D721Med (cell line): ENCODE measurements around the gene KLF15.

Source experiments
- DNase-seq: peaks from one replicate; pipeline ENCODE4 v3.0.0; 2011; ENCODE audit warnings: low spot score; ENCODE audit not compliant: insufficient read length
- FAIRE-seq: peaks from 2 replicates; lab custom pipeline; 2011; peaks lifted over from hg19 to GRCh38; lab: Jason Lieb, UNC
- TF ChIP-seq, protein P1 (sequence below): IDR thresholded peaks from 2 replicates; pipeline ENCODE4 v1.5.1; 2012; ENCODE audit warnings: mild to moderate bottlenecking, control low read depth; ENCODE audit not compliant: insufficient read depth; ENCODE audit errors: missing control alignments

KLF15 gene

DNA sequence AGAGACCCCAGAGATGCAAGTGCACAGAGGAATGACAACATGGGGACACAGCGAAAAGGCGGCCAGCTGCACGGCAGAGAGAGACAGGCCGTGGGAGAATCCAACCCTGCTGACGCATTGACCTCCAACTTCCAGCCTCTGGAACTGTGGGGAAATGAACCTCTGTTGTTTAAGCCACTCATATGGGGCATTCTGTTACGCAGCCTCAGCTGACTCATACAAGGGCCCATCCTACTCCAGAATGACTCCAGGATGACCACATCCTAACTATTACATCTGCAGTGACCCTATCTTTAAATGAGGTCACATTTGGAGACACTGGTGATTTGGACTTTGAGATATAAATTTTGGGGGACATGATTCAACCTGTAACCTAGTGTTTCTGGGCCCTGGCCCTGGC lies 44.0 kb downstream of the KLF15 start:
- no peak for DNase-seq
- FAIRE-seq: no peak
- TF ChIP-seq, protein P1, sequence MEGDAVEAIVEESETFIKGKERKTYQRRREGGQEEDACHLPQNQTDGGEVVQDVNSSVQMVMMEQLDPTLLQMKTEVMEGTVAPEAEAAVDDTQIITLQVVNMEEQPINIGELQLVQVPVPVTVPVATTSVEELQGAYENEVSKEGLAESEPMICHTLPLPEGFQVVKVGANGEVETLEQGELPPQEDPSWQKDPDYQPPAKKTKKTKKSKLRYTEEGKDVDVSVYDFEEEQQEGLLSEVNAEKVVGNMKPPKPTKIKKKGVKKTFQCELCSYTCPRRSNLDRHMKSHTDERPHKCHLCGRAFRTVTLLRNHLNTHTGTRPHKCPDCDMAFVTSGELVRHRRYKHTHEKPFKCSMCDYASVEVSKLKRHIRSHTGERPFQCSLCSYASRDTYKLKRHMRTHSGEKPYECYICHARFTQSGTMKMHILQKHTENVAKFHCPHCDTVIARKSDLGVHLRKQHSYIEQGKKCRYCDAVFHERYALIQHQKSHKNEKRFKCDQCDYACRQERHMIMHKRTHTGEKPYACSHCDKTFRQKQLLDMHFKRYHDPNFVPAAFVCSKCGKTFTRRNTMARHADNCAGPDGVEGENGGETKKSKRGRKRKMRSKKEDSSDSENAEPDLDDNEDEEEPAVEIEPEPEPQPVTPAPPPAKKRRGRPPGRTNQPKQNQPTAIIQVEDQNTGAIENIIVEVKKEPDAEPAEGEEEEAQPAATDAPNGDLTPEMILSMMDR: no peak

DNA sequence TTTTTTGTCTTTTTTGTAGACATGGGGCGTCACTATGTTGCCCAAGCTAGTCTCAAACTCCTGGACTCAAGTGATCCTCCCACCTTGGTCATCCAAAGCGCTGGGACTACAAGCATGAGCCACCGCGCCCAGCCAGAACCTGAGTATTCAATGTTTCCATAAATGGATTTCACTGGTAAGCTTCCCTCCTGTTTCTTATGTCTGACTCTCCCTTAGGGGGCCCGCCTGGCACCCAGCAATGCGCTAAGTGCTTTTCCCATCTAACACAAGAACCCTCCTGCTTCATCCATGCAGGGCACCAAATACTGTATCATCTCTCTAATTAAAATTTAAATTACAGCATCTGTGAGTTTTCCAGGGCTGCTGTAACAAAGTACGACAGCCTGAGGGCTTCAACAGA lies 44.9 kb downstream of the KLF15 start:
- DNase-seq (no peak), FAIRE-seq (no peak)
- TF ChIP-seq, protein P1: no peak

DNA sequence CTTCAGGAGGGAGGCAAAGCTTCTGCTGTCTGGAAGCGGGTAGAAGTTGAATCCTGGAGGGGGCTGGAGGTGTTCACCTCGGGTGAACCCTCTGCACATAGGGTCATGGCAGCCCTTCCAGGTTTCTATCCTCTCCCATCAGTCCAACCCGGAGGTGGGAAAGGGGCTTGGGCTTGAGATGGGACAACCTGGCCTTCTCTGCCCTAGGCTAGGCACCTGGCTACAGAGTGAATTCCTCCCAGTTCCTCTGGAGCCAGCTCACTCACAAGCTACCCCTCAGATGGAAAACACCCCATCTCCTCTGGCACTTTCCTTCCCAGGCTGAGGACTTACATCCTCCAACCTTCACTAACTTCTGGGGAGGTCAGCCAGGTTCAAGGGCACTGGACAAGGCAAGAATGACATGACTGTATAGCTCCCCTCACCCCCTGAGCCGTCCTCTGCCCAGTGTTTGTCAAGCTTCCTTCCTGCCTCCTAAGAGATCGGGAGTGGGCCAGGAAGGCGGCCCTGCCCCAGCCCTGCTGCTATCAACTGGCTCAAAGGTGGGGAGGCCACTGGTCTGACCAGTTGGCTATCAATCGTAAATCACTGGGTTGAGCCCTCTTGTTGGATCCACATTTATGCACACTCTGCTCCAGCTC lies 45.8 kb downstream of the KLF15 start:
- TF ChIP-seq, protein P1: no peak
- FAIRE-seq (no peak), DNase-seq (no peak)

DNA sequence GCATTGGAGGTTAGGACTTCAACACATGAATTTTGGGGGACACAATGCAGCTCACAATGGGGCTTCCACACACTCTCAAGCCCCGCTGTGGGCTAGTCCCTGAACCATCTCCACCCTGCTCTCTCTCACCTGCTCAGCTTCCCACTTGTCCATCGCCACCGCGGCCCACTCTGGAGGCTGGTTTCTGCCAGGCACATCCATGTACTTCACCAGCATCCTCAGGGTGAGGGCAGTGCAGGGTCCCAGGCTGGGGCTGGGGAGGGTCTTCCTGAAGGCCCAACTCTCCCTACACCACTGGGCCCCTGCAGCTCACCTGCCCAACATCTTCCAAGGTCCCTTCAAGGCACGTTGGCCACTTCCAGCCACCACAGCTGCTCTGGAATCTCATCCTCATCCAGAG lies 46.4 kb downstream of the KLF15 start:
- DNase-seq: no peak
- FAIRE-seq: no peak
- TF ChIP-seq, protein P1: no peak

GRCh38 chr3:126309861-126310655 lies 47.1 kb downstream of the KLF15 start:
- TF ChIP-seq, protein P1: no peak
- DNase-seq: no peak
- no peak for FAIRE-seq

DNA sequence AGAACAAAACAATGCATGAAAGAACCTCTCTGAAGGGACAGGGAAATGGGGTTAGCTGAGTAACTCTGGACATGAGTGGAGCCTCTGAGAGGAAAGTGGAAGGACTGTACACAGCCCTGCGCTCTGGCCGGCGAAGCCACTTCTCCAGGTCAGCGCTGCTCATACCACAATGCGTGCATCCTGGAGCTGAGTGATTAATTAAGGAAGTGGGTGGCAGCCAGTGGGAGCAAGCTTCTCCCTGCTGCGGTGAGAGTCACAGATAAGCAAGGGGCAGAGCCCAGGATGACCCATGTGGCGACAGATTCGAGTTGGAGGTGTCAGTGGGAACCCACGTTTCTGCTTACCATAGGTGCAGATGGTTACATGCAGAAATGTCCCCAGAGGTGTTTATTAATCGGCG lies 48.0 kb downstream of the KLF15 start:
- no peak for DNase-seq
- TF ChIP-seq, protein P1: no peak
- no peak for FAIRE-seq
